ENCODE measurements around the gene ARPC4.

- peak in 1 of 2 donors; percentile 5 for TF ChIP-seq CTCF (conservative IDR thresholded peaks at IDR 0.05 in 1 of 2, IDR thresholded peaks at IDR 0.05 in 1 of 2; ENCODE audit: low read depth in 1 of 2, low read length in 2 of 2)
- no peak for TF ChIP-seq EZH2 (IDR thresholded peaks at IDR 0.05; ENCODE audit: low read length, missing control alignments)
Observed at GRCh38 chr3:9793161-9793781, 389 bp downstream of the ARPC4 start.

Measured in fibroblast of lung (primary cell).